HG03460 (cell line): ENCODE data around the gene ZFAND6.
A peak's percentile ranks its signal among the peaks of the same experiment; 100 is the strongest.
"Not testable (repeated sequence)": the region's sequence is repeated elsewhere in the genome, so short reads cannot be mapped to it uniquely, and the experiment has no call there.

Source experiments
- ATAC-seq: cut with Tn5 transposase; IDR thresholded peaks from one replicate; pipeline ENCODE4 v1.9.1; 2021; ENCODE audit not compliant: unreplicated experiment

The ZFAND6 gene

GRCh38 chr15:80045219-80045618 lies 14.3 kb upstream of the ZFAND6 start:
- not testable (repeated sequence) for ATAC-seq

- no peak for ATAC-seq
Measured at GRCh38 chr15:80049046-80049445, 10.4 kb upstream of the ZFAND6 start.

GRCh38 chr15:80052597-80053304 lies 6.7 kb upstream of the ZFAND6 start:
- no peak for ATAC-seq

- no peak for ATAC-seq
Measured at GRCh38 chr15:80055933-80056332, 3.5 kb upstream of the ZFAND6 start.

- ATAC-seq = no peak
Measured at GRCh38 chr15:80058044-80058443, 1.4 kb upstream of the ZFAND6 start.

GRCh38 chr15:80059786-80060355 lies 395 bp downstream of the ZFAND6 start:
- ATAC-seq = peak; percentile 47

GRCh38 chr15:80060356-80061006 lies 1.0 kb downstream of the ZFAND6 start:
- no peak for ATAC-seq

GRCh38 chr15:80061582-80061981 lies 2.1 kb downstream of the ZFAND6 start:
- ATAC-seq = no peak

- ATAC-seq = no peak
Measured at GRCh38 chr15:80066912-80067311, 7.4 kb downstream of the ZFAND6 start.

- no peak for ATAC-seq
Measured at GRCh38 chr15:80068578-80068977, 9.1 kb downstream of the ZFAND6 start.

GRCh38 chr15:80070840-80071239 lies 11.4 kb downstream of the ZFAND6 start:
- no peak for ATAC-seq

- ATAC-seq = no peak
Measured at GRCh38 chr15:80071652-80072051, 12.2 kb downstream of the ZFAND6 start.

- ATAC-seq = peak; percentile 81
Measured at GRCh38 chr15:80072285-80072994, 13.0 kb downstream of the ZFAND6 start.

GRCh38 chr15:80073197-80073596 lies 13.7 kb downstream of the ZFAND6 start:
- no peak for ATAC-seq

- ATAC-seq = no peak
Measured at GRCh38 chr15:80076321-80077318, 17.1 kb downstream of the ZFAND6 start.

GRCh38 chr15:80081390-80081789 lies 21.9 kb downstream of the ZFAND6 start:
- no peak for ATAC-seq

- no peak for ATAC-seq
Measured at GRCh38 chr15:80087104-80087503, 27.6 kb downstream of the ZFAND6 start.

- ATAC-seq = no peak
Measured at GRCh38 chr15:80090041-80090440, 30.6 kb downstream of the ZFAND6 start.

GRCh38 chr15:80090879-80091503 lies 31.5 kb downstream of the ZFAND6 start:
- no peak for ATAC-seq

GRCh38 chr15:80093854-80094418 lies 34.5 kb downstream of the ZFAND6 start:
- no peak for ATAC-seq
